ENCODE data around the gene ATXN7. TPM values are rescaled to one million over a fixed set of nuclear protein-coding genes. Genes with fewer than 3 reads are reported as not detected.

Gene ATXN7
- total RNA-seq, 1 experiment from 2014 or later = 11.3 TPM

DNA sequence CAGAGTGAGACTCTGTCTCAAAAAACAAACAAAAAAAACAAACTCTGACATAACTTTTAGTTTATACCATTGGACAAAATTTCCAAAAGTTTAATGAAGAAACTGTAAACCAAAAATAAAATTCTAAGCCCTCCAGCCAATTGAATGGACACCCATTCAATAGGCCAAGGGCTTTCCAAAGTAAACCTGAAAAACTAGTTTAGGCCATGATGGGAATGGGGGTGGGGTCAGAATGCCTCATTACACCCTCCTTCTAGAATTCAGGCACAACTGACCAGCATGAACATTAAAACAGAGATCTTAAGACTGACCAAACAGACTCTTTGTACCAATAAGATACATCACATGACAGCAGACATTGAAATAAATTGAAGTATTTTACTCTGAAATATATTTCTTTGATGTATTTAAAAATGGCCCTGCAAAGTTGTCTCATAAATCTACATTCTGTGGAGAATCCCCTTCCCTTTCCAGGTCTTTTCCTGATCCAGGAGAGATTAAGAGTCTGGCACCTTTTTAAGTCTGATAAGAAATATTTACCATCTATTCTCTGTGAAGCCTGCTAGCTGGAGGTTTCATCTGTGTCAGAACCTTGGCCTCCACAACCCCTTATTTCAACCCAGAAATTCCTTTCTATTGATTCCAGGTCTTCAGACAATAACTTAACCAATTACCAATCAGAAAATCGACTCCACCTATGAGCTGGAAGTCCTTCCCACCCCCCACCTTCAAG is 15.8 kb upstream of the ATXN7 start:
- H3K36me3 ChIP-seq (ENCODE audit: insufficient read depth, low read length, poor library complexity, severe bottlenecking) = no peaks in the 10 kb centered on the region
- no peak overlapping the region for H3K27ac ChIP-seq (ENCODE audit: low read depth, low read length, poor library complexity, severe bottlenecking)
- no peaks in the 10 kb centered on the region for H3K9me3 ChIP-seq (ENCODE audit: low read depth, low read length, poor library complexity, severe bottlenecking)
- no TSS peak for BruUV-seq (replicated peaks)
- ChIA-PET POLR2A (ENCODE audit: low non-redundant PET) (no interaction called here), CTCF (no interaction called here)
- no peak for TF ChIP-seq CTCF (conservative IDR thresholded peaks at IDR 0.05; ENCODE audit: low read depth, low read length)
- TF ChIP-seq EZH2 (IDR thresholded peaks at IDR 0.05; ENCODE audit: borderline replicate concordance, low read depth, low read length, poor library complexity, severe bottlenecking) = no peak
- DNase-seq (ENCODE audit: low spot score) = no peak
- intact Hi-C loops (cut with micrococcal nuclease; ENCODE audit: unreplicated experiment) = no loop called here
- no peaks in the 10 kb centered on the region for H3K4me1 ChIP-seq (ENCODE audit: insufficient read depth, low read length, poor library complexity, severe bottlenecking)
- no peaks in the 10 kb centered on the region for H3K27me3 ChIP-seq (replicated peaks; ENCODE audit: insufficient read depth, low read depth, low read length, poor library complexity)
- no peak overlapping the region for H3K4me3 ChIP-seq (ENCODE audit: low read depth, low read length, poor library complexity, severe bottlenecking)

- ChIA-PET CTCF (no interaction called here), POLR2A (ENCODE audit: low non-redundant PET) (no interaction called here)
- Histone ChIP-seq H3K27me3 (replicated peaks; ENCODE audit: insufficient read depth, low read depth, low read length, poor library complexity) (no peaks in the 10 kb centered on the region), H3K4me1 (ENCODE audit: insufficient read depth, low read length, poor library complexity, severe bottlenecking) (no peaks in the 10 kb centered on the region), H3K9me3 (ENCODE audit: low read depth, low read length, poor library complexity, severe bottlenecking) (no peaks in the 10 kb centered on the region), H3K27ac (ENCODE audit: low read depth, low read length, poor library complexity, severe bottlenecking) (no peak overlapping the region), H3K36me3 (ENCODE audit: insufficient read depth, low read length, poor library complexity, severe bottlenecking) (no peaks in the 10 kb centered on the region), H3K4me3 (ENCODE audit: low read depth, low read length, poor library complexity, severe bottlenecking) (no peak overlapping the region)
- intact Hi-C loops (cut with micrococcal nuclease; ENCODE audit: unreplicated experiment) = no loop called here
- no TSS peak for BruUV-seq (replicated peaks)
- no peak for TF ChIP-seq CTCF (conservative IDR thresholded peaks at IDR 0.05; ENCODE audit: low read depth, low read length)
- no peak for TF ChIP-seq EZH2 (IDR thresholded peaks at IDR 0.05; ENCODE audit: borderline replicate concordance, low read depth, low read length, poor library complexity, severe bottlenecking)
- DNase-seq (ENCODE audit: low spot score) = no peak
These were observed 14.5 kb upstream of the ATXN7 start for GRCh38 chr3:63849175-63849574.

- no peak for TF ChIP-seq EZH2 (IDR thresholded peaks at IDR 0.05; ENCODE audit: borderline replicate concordance, low read depth, low read length, poor library complexity, severe bottlenecking)
- TF ChIP-seq CTCF (conservative IDR thresholded peaks at IDR 0.05; ENCODE audit: low read depth, low read length) = no peak
- Histone ChIP-seq H3K9me3 (ENCODE audit: low read depth, low read length, poor library complexity, severe bottlenecking) (no peaks in the 10 kb centered on the region), H3K36me3 (ENCODE audit: insufficient read depth, low read length, poor library complexity, severe bottlenecking) (no peaks in the 10 kb centered on the region), H3K27ac (ENCODE audit: low read depth, low read length, poor library complexity, severe bottlenecking) (no peak overlapping the region), H3K4me1 (ENCODE audit: insufficient read depth, low read length, poor library complexity, severe bottlenecking) (no peaks in the 10 kb centered on the region), H3K27me3 (replicated peaks; ENCODE audit: insufficient read depth, low read depth, low read length, poor library complexity) (no peaks in the 10 kb centered on the region), H3K4me3 (ENCODE audit: low read depth, low read length, poor library complexity, severe bottlenecking) (no peak overlapping the region)
- CTCF ChIA-PET = no interaction called here
- POLR2A ChIA-PET (ENCODE audit: low non-redundant PET) = no interaction called here
- intact Hi-C loops (cut with micrococcal nuclease; ENCODE audit: unreplicated experiment) = no loop called here
- BruUV-seq (replicated peaks) = no TSS peak
- no peak for DNase-seq (ENCODE audit: low spot score)
These were observed 12.4 kb upstream of the ATXN7 start for GRCh38 chr3:63851287-63851686.
